PC-9 (cell line): Measurements from ENCODE around the gene PRDM15. TPM values are rescaled to one million over a fixed set of nuclear protein-coding genes. Genes with fewer than 3 reads are reported as not detected.

Experiments used
- BruUV-seq: library from RNA; stranded (reverse); fragments of 400-500 nt; replicated peaks from 2 replicates; lab custom pipeline; 2021; lab: Mats Ljungman, UMichigan
- CTCF ChIA-PET: fragments of 300-600 bp; sonication (Branson Sonifier 250); formaldehyde crosslinking; loops from one replicate; lab custom pipeline; 2022; ENCODE audit warnings: antibody characterized with exemption; lab: Charles Lee
- POLR2A ChIA-PET: fragments of 300-600 bp; sonication (Branson Sonifier 250); formaldehyde crosslinking; loops from one replicate; lab custom pipeline; 2022; ENCODE audit warnings: antibody characterized with exemption; ENCODE audit not compliant: unreplicated experiment; lab: Charles Lee
- DNase-seq, 2 experiments: peaks; one replicate each; pipeline versions ENCODE4 v3.0.0 to v3.0.0-alpha.2; 2015 to 2022; ENCODE audit warnings: mixed read lengths in 1 of 2
- H2AFZ ChIP-seq: fragments of 200-600 bp; sonication (generic); 2 replicates; pipeline ENCODE4 v1.8.1; 2017; ENCODE audit warnings: antibody characterized with exemption
- H3F3A ChIP-seq: fragments of 200-600 bp; sonication (generic); 2 replicates; pipeline ENCODE4 v1.8.1; 2017; ENCODE audit warnings: antibody characterized with exemption, mild to moderate bottlenecking, low read depth; ENCODE audit not compliant: insufficient read depth
- H3K27ac ChIP-seq: fragments of 200-600 bp; sonication (generic); 2 replicates; pipeline ENCODE4 v1.6.1; 2016; ENCODE audit warnings: mixed run types
- H3K27me3 ChIP-seq: fragments of 200-600 bp; sonication (generic); 2 replicates; pipeline ENCODE4 v1.6.1; 2016; ENCODE audit warnings: low read depth, mixed run types; ENCODE audit not compliant: insufficient read depth
- H3K36me3 ChIP-seq: fragments of 200-600 bp; sonication (generic); 2 replicates; pipeline ENCODE4 v1.6.1; 2016; ENCODE audit warnings: low read depth, mixed run types
- H3K4me1 ChIP-seq: fragments of 200-600 bp; sonication (generic); replicated peaks from 2 replicates; pipeline ENCODE4 v1.6.1; 2016; ENCODE audit warnings: mixed run types; ENCODE audit not compliant: insufficient read depth
- H3K4me2 ChIP-seq: fragments of 200-600 bp; sonication (generic); 2 replicates; pipeline ENCODE4 v1.6.1; 2017; ENCODE audit warnings: mixed run types
- H3K4me3 ChIP-seq: fragments of 200-600 bp; sonication (generic); 2 replicates; pipeline ENCODE4 v1.6.1; 2016; ENCODE audit warnings: mixed run types
- H3K79me2 ChIP-seq: fragments of 200-600 bp; sonication (generic); 2 replicates; pipeline ENCODE4 v1.6.1; 2017; ENCODE audit warnings: low read depth, mixed run types
- H3K9me2 ChIP-seq: fragments of 200-600 bp; sonication (generic); 2 replicates; pipeline ENCODE4 v1.8.1; 2017; ENCODE audit warnings: mild to moderate bottlenecking; ENCODE audit not compliant: insufficient read depth
- H3K9me3 ChIP-seq: fragments of 200-600 bp; sonication (generic); 2 replicates; pipeline ENCODE4 v1.8.1; 2016; ENCODE audit warnings: low read depth; ENCODE audit not compliant: insufficient read depth
- H4K20me1 ChIP-seq: fragments of 200-600 bp; sonication (generic); 2 replicates; pipeline ENCODE4 v1.8.1; 2017; ENCODE audit not compliant: insufficient read depth
- EZH2 ChIP-seq: fragments of 200-600 bp; sonication (generic); IDR thresholded peaks from 2 replicates; pipeline ENCODE4 v1.8.0; 2017; ENCODE audit warnings: antibody characterized with exemption, low read depth
- intact Hi-C: fragments of 100-400 bp; cut with micrococcal nuclease; formaldehyde crosslinking; loops from one replicate; pipeline ENCODE4 v1.10.0; 2022; ENCODE audit not compliant: unreplicated experiment
- total RNA-seq: library from RNA; stranded (reverse); gene quantifications from 2 replicates; pipeline ENCODE4 v1.2.3, GENCODE V29; 2021
- TF ChIP-seq, protein P1 (sequence below): fragments of 200-600 bp; sonication (generic); conservative IDR thresholded peaks from 2 replicates; pipeline ENCODE4 v1.6.1; 2017; ENCODE audit warnings: mixed run types, antibody characterized with exemption, mild to moderate bottlenecking, moderate library complexity

PRDM15 gene
- total RNA-seq, 1 experiment from 2014 or later, result 8.8 TPM

DNA sequence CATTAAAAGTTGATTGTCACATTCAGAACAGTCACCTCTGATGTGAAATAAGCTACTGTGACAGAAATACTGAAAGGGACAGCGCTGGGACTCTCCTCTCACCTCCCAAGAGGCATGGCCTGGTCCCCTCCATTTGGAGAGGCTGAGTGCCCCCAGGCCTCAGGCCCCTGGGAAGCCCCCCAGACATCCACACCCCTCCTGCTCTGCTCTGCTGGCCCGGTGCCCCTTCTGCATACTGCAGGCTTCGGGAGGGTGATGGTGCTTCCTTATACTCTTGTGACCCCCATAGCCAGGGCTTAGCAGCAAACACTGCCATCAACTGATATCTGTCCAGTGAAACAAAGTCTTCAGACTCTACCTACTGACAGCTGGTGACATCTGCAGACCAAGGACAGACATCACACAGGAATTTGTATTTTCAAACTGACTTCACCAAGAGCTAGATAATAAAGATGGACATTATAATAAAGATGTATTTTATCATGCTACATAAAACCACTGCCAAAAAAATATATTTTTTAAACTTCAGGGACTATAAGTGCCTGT, 37.8 kb upstream of the PRDM15 start:
- POLR2A ChIA-PET, result no interaction called here
- Histone ChIP-seq H3K4me2 (no peak overlapping the region), H3K27me3 (no peaks in the 10 kb centered on the region), H3K9me2 (no peaks in the 10 kb centered on the region), H3K4me1 (no peaks in the 10 kb centered on the region), H3K36me3 (no peaks in the 10 kb centered on the region), H3F3A (no peaks in the 10 kb centered on the region), H4K20me1 (no peaks in the 10 kb centered on the region), H3K4me3 (no peak overlapping the region), H3K9me3 (no peaks in the 10 kb centered on the region), H3K27ac (no peak overlapping the region), H2AFZ (no peak overlapping the region), H3K79me2 (no peaks in the 10 kb centered on the region)
- CTCF ChIA-PET, result no interaction called here
- BruUV-seq, result no TSS peak
- no peak for TF ChIP-seq EZH2
- TF ChIP-seq, protein P1, sequence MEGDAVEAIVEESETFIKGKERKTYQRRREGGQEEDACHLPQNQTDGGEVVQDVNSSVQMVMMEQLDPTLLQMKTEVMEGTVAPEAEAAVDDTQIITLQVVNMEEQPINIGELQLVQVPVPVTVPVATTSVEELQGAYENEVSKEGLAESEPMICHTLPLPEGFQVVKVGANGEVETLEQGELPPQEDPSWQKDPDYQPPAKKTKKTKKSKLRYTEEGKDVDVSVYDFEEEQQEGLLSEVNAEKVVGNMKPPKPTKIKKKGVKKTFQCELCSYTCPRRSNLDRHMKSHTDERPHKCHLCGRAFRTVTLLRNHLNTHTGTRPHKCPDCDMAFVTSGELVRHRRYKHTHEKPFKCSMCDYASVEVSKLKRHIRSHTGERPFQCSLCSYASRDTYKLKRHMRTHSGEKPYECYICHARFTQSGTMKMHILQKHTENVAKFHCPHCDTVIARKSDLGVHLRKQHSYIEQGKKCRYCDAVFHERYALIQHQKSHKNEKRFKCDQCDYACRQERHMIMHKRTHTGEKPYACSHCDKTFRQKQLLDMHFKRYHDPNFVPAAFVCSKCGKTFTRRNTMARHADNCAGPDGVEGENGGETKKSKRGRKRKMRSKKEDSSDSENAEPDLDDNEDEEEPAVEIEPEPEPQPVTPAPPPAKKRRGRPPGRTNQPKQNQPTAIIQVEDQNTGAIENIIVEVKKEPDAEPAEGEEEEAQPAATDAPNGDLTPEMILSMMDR, result no peak
- intact Hi-C loops, result no loop called here
- no peak for DNase-seq

DNA sequence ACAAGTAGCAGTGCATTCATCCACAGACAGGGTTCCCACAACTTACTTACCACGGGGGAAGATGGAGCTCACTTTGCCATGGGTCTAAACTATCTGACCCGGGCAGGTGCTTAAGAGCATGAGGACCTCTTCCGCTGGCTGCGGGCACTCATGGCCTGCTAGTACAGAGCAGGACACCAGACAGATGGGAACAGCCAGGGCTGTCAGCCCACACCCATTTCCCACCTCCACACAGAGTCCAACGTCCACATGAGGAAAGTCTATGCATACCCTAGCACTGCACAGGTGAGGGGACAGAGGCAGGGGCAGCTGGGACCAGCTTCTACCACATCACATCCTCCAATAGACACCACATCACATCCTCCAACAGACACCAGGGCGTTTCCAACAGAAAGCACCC, 35.8 kb upstream of the PRDM15 start:
- no peaks in the 10 kb centered on the region for H4K20me1 ChIP-seq
- H2AFZ ChIP-seq, result no peak overlapping the region
- H3K4me2 ChIP-seq, result no peak overlapping the region
- H3K27ac ChIP-seq, result no peak overlapping the region
- H3K9me2 ChIP-seq, result no peaks in the 10 kb centered on the region
- no peak for DNase-seq
- ChIA-PET CTCF (no interaction called here), POLR2A (interaction anchor here (0.7 kb wide), 1 partner anchor 98 kb away, joined by 3 read pairs; no protein-coding TSS in a partner anchor)
- no TSS peak for BruUV-seq
- intact Hi-C loops, result no loop called here
- H3K79me2 ChIP-seq, result no peaks in the 10 kb centered on the region
- no peaks in the 10 kb centered on the region for H3K27me3 ChIP-seq
- H3F3A ChIP-seq, result no peaks in the 10 kb centered on the region
- no peak overlapping the region for H3K4me3 ChIP-seq
- TF ChIP-seq, protein P1, result no peak
- TF ChIP-seq EZH2, result no peak
- no peaks in the 10 kb centered on the region for H3K4me1 ChIP-seq
- no peaks in the 10 kb centered on the region for H3K9me3 ChIP-seq
- no peaks in the 10 kb centered on the region for H3K36me3 ChIP-seq

DNA sequence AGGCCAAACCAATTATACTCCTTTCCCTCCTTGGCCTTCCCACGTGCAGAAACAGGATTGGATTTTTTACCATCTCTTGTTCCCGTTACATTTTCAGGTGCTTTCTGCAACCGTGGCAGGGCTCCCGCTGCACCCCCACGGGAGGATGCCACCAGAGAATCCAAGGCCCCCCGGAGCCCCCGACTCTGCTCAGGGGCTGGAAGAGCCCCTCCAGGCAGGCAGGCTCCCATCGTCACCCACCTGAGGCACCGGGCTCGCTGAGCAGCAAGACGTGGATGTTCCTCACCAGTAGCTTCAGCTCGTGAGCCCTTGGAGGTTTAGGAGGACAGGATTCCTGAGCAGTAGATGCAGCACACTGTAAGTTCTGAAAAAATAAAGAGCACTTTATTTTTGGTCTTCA, 35.2 kb upstream of the PRDM15 start:
- no peaks in the 10 kb centered on the region for H3K27me3 ChIP-seq
- H3K79me2 ChIP-seq, result no peaks in the 10 kb centered on the region
- H3K4me1 ChIP-seq, result no peaks in the 10 kb centered on the region
- no peak for TF ChIP-seq EZH2
- TF ChIP-seq, protein P1, result no peak
- no peak overlapping the region for H3K27ac ChIP-seq
- H3F3A ChIP-seq, result no peaks in the 10 kb centered on the region
- H3K4me2 ChIP-seq, result no peak overlapping the region
- ChIA-PET POLR2A (no interaction called here), CTCF (interaction anchor here (0.6 kb wide), 1 partner anchor 302 kb away, joined by 5 read pairs; no protein-coding TSS in a partner anchor)
- no peaks in the 10 kb centered on the region for H4K20me1 ChIP-seq
- H3K9me3 ChIP-seq, result no peaks in the 10 kb centered on the region
- no peak for DNase-seq
- H3K9me2 ChIP-seq, result no peaks in the 10 kb centered on the region
- no peak overlapping the region for H3K4me3 ChIP-seq
- no TSS peak for BruUV-seq
- intact Hi-C loops, result no loop called here
- no peak overlapping the region for H2AFZ ChIP-seq
- H3K36me3 ChIP-seq, result no peaks in the 10 kb centered on the region
